Activated CD4-positive, alpha-beta T cell treated with anti-CD3 and anti-CD28 coated beads, Interleukin-2, amount 10 ng/mL, durations not matched to agents 24 days and 14 days (primary cell): Measurements from ENCODE around the gene R3HDM4. TPM values are rescaled to one million over a fixed set of nuclear protein-coding genes. Genes with fewer than 3 reads are reported as not detected.

Experiments
- DNase-seq: peaks from one replicate; pipeline ENCODE4 v3.0.0; 2022
- H3K27ac Mint-ChIP-seq: one replicate; pipeline ENCODE4 v1.8.0; 2022; ENCODE audit warnings: mild to moderate bottlenecking, mixed read lengths
- H3K27me3 Mint-ChIP-seq: one replicate; pipeline ENCODE4 v1.8.0; 2022; ENCODE audit warnings: mixed read lengths
- H3K36me3 Mint-ChIP-seq: one replicate; pipeline ENCODE4 v1.8.0; 2022; ENCODE audit warnings: low read depth, mild to moderate bottlenecking, mixed read lengths
- H3K4me1 Mint-ChIP-seq: one replicate; pipeline ENCODE4 v1.8.0; 2021; ENCODE audit warnings: mixed read lengths
- H3K4me3 Mint-ChIP-seq: one replicate; pipeline ENCODE4 v1.8.0; 2022; ENCODE audit warnings: mild to moderate bottlenecking, moderate library complexity, mixed read lengths
- H3K9me3 Mint-ChIP-seq: one replicate; pipeline ENCODE4 v1.8.0; 2021; ENCODE audit warnings: mixed read lengths
- intact Hi-C: fragments of 100-400 bp; cut with micrococcal nuclease; formaldehyde crosslinking; loops from one replicate; pipeline ENCODE4 v1.15.1; 2023
- total RNA-seq: library from RNA; stranded (reverse); gene quantifications from 2 replicates; pipeline ENCODE4 v1.2.3, GENCODE V29; 2022

Gene R3HDM4
- total RNA-seq, 1 donor from 2014 or later, result 91.5 TPM

GRCh38 chr19:929891-930258 lies 16.9 kb upstream of the R3HDM4 start:
- intact Hi-C loops, result no loop called here
- Mint-ChIP-seq H3K27ac (no peak overlapping the region), H3K4me1 (peaks cover 6% of the 10 kb centered on the region), H3K36me3 (peaks cover 7% of the 10 kb centered on the region), H3K9me3 (no peaks in the 10 kb centered on the region), H3K4me3 (no peak overlapping the region), H3K27me3 (no peaks in the 10 kb centered on the region)
- no peak for DNase-seq

GRCh38 chr19:929203-929890 lies 16.3 kb upstream of the R3HDM4 start:
- no peak for DNase-seq
- Mint-ChIP-seq H3K4me3 (no peak overlapping the region), H3K4me1 (peaks cover 8% of the 10 kb centered on the region), H3K9me3 (no peaks in the 10 kb centered on the region), H3K36me3 (peaks cover 7% of the 10 kb centered on the region), H3K27me3 (no peaks in the 10 kb centered on the region), H3K27ac (no peak overlapping the region)
- intact Hi-C loops, result no loop called here

- DNase-seq, result no peak
- peaks cover 8% of the 10 kb centered on the region for H3K4me1 Mint-ChIP-seq
- H3K36me3 Mint-ChIP-seq, result peaks cover 7% of the 10 kb centered on the region
- intact Hi-C loops, result no loop called here
- no peak overlapping the region for H3K27ac Mint-ChIP-seq
- no peaks in the 10 kb centered on the region for H3K27me3 Mint-ChIP-seq
- H3K9me3 Mint-ChIP-seq, result no peaks in the 10 kb centered on the region
- H3K4me3 Mint-ChIP-seq, result no peak overlapping the region
These were observed 15.6 kb upstream of the R3HDM4 start for GRCh38 chr19:928471-929202.

GRCh38 chr19:927780-928401 lies 14.9 kb upstream of the R3HDM4 start:
- intact Hi-C loops, result no loop called here
- H3K4me1 Mint-ChIP-seq, result peaks cover 7% of the 10 kb centered on the region
- no peak for DNase-seq
- no peaks in the 10 kb centered on the region for H3K27me3 Mint-ChIP-seq
- no peak overlapping the region for H3K27ac Mint-ChIP-seq
- peaks cover 7% of the 10 kb centered on the region for H3K36me3 Mint-ChIP-seq
- H3K9me3 Mint-ChIP-seq, result no peaks in the 10 kb centered on the region
- peak overlapping the region; percentile 23 for H3K4me3 Mint-ChIP-seq

GRCh38 chr19:927351-927779 lies 14.3 kb upstream of the R3HDM4 start:
- no peak overlapping the region for H3K27ac Mint-ChIP-seq
- H3K4me1 Mint-ChIP-seq, result peaks cover 5% of the 10 kb centered on the region
- no peak for DNase-seq
- intact Hi-C loops, result no loop called here
- no peaks in the 10 kb centered on the region for H3K9me3 Mint-ChIP-seq
- H3K36me3 Mint-ChIP-seq, result peaks cover 7% of the 10 kb centered on the region
- peak overlapping the region; percentile 23 for H3K4me3 Mint-ChIP-seq
- no peaks in the 10 kb centered on the region for H3K27me3 Mint-ChIP-seq

- Mint-ChIP-seq H3K27me3 (no peaks in the 10 kb centered on the region), H3K36me3 (peaks cover 5% of the 10 kb centered on the region), H3K9me3 (no peaks in the 10 kb centered on the region), H3K4me1 (peaks cover 4% of the 10 kb centered on the region), H3K27ac (peak overlapping the region; percentile 76), H3K4me3 (peak overlapping the region; percentile 81)
- DNase-seq, result peak; percentile 83
- intact Hi-C loops, result no loop called here
These were observed 13.8 kb upstream of the R3HDM4 start for GRCh38 chr19:926589-927350.

- intact Hi-C loops, result no loop called here
- DNase-seq, result no peak
- H3K27me3 Mint-ChIP-seq, result no peaks in the 10 kb centered on the region
- H3K36me3 Mint-ChIP-seq, result peaks cover 5% of the 10 kb centered on the region
- peak overlapping the region; percentile 81 for H3K4me3 Mint-ChIP-seq
- H3K9me3 Mint-ChIP-seq, result no peaks in the 10 kb centered on the region
- H3K27ac Mint-ChIP-seq, result no peak overlapping the region
- H3K4me1 Mint-ChIP-seq, result peaks cover 8% of the 10 kb centered on the region
These were observed 13.2 kb upstream of the R3HDM4 start for GRCh38 chr19:926323-926588.

GRCh38 chr19:925526-926322 lies 12.7 kb upstream of the R3HDM4 start, which contains the start of gene ARID3A:
ARID3A (plus strand) TSS chr19:926035; CDS start chr19:929529, 3,494 bp downstream.
- H3K4me3 Mint-ChIP-seq, result peak within 1 kb of the TSS; percentile 86
- peak within 1 kb of the TSS; percentile 83 for H3K27ac Mint-ChIP-seq
- no peaks in the 10 kb centered on the region for H3K9me3 Mint-ChIP-seq
- intact Hi-C loops, result loop anchor here (1.0 to 2.0 kb wide), 2 partner anchors 59 to 129 kb away; partner anchors contain the start of genes PTBP1 and WDR18
- DNase-seq, result peak; percentile 94
- H3K36me3 Mint-ChIP-seq, result peaks cover 2% of the 10 kb centered on the region
- peaks cover 11% of the 10 kb centered on the region for H3K4me1 Mint-ChIP-seq
- no peaks in the 10 kb centered on the region for H3K27me3 Mint-ChIP-seq

GRCh38 chr19:925087-925525 lies 12.1 kb upstream of the R3HDM4 start:
- Mint-ChIP-seq H3K9me3 (no peaks in the 10 kb centered on the region), H3K36me3 (peaks cover 3% of the 10 kb centered on the region), H3K27me3 (no peaks in the 10 kb centered on the region), H3K4me3 (peak overlapping the region; percentile 86), H3K4me1 (peaks cover 12% of the 10 kb centered on the region), H3K27ac (peak overlapping the region; percentile 83)
- DNase-seq, result no peak
- intact Hi-C loops, result loop anchor here (1.0 to 2.0 kb wide), 2 partner anchors 59 to 128 kb away; partner anchors contain the start of genes PTBP1 and WDR18

GRCh38 chr19:924553-925086 lies 11.6 kb upstream of the R3HDM4 start:
- intact Hi-C loops, result loop anchor here (1.0 to 5.0 kb wide), 4 partner anchors 60 to 268 kb away; partner anchors contain the start of genes PTBP1 and WDR18

GRCh38 chr19:920051-920864 lies 7.2 kb upstream of the R3HDM4 start:
- peaks cover 2% of the 10 kb centered on the region for H3K27me3 Mint-ChIP-seq
- H3K36me3 Mint-ChIP-seq, result peaks cover 1% of the 10 kb centered on the region
- intact Hi-C loops, result loop anchor here (1.0 to 5.0 kb wide), 4 partner anchors 150 to 321 kb away; partner anchors contain the start of gene ATP5F1D
- no peaks in the 10 kb centered on the region for H3K9me3 Mint-ChIP-seq
- H3K4me3 Mint-ChIP-seq, result peak overlapping the region; percentile 86
- H3K27ac Mint-ChIP-seq, result peak overlapping the region; percentile 92
- DNase-seq, result peak; percentile 90
- H3K4me1 Mint-ChIP-seq, result peaks cover 16% of the 10 kb centered on the region

More at GRCh38 chr19:924553-925086, 11.6 kb upstream of the R3HDM4 start:
- peak overlapping the region; percentile 81 for H3K27ac Mint-ChIP-seq
- peaks cover 12% of the 10 kb centered on the region for H3K4me1 Mint-ChIP-seq
- H3K9me3 Mint-ChIP-seq, result no peaks in the 10 kb centered on the region
- peak overlapping the region; percentile 86 for H3K4me3 Mint-ChIP-seq
- peak; percentile 79 for DNase-seq
- peaks cover 1% of the 10 kb centered on the region for H3K36me3 Mint-ChIP-seq
- H3K27me3 Mint-ChIP-seq, result no peaks in the 10 kb centered on the region
